ENCODE results near the gene TBC1D1.

Gene TBC1D1

GRCh38 chr4:38170338-38171169 lies 279.7 kb downstream of the TBC1D1 start:
- TF ChIP-seq POLR2AphosphoS5 (IDR thresholded peaks at IDR 0.05; ENCODE audit: low read depth, low read length) (no peak), TAF1 (IDR thresholded peaks at IDR 0.05; ENCODE audit: borderline replicate concordance, insufficient read depth, low read length) (no peak), SIN3A (IDR thresholded peaks at IDR 0.05; ENCODE audit: borderline replicate concordance, insufficient read depth, low read length) (no peak), FOXP2 (optimal IDR thresholded peaks at IDR 0.05; ENCODE audit: borderline replicate concordance, extremely low read depth, extremely low read length, insufficient read depth) (no peak), REST (IDR thresholded peaks at IDR 0.05; ENCODE audit: insufficient read depth in 1 of 2, low read depth in 2 of 2, low read length in 2 of 2) (no peak)

- TF ChIP-seq SIN3A (IDR thresholded peaks at IDR 0.05; ENCODE audit: borderline replicate concordance, insufficient read depth, low read length): no peak
Observed at GRCh38 chr4:38172078-38172477, 281.2 kb downstream of the TBC1D1 start.

GRCh38 chr4:38173935-38174518 lies 283.1 kb downstream of the TBC1D1 start:
- TF ChIP-seq SIN3A (IDR thresholded peaks at IDR 0.05; ENCODE audit: borderline replicate concordance, insufficient read depth, low read length) (no peak), FOXP2 (optimal IDR thresholded peaks at IDR 0.05; ENCODE audit: borderline replicate concordance, extremely low read depth, extremely low read length, insufficient read depth) (no peak), TAF1 (IDR thresholded peaks at IDR 0.05; ENCODE audit: borderline replicate concordance, insufficient read depth, low read length) (no peak), POLR2AphosphoS5 (IDR thresholded peaks at IDR 0.05; ENCODE audit: low read depth, low read length) (no peak), REST (IDR thresholded peaks at IDR 0.05; ENCODE audit: insufficient read depth in 1 of 2, low read depth in 2 of 2, low read length in 2 of 2) (no peak)

GRCh38 chr4:38174801-38175200 lies 283.9 kb downstream of the TBC1D1 start:
- TF ChIP-seq POLR2AphosphoS5 (IDR thresholded peaks at IDR 0.05; ENCODE audit: low read depth, low read length) (no peak), SIN3A (IDR thresholded peaks at IDR 0.05; ENCODE audit: borderline replicate concordance, insufficient read depth, low read length) (no peak), TAF1 (IDR thresholded peaks at IDR 0.05; ENCODE audit: borderline replicate concordance, insufficient read depth, low read length) (no peak), REST (IDR thresholded peaks at IDR 0.05; ENCODE audit: insufficient read depth in 1 of 2, low read depth in 2 of 2, low read length in 2 of 2) (no peak)

- TF ChIP-seq TAF1 (IDR thresholded peaks at IDR 0.05; ENCODE audit: borderline replicate concordance, insufficient read depth, low read length): no peak
- no peak for TF ChIP-seq POLR2AphosphoS5 (IDR thresholded peaks at IDR 0.05; ENCODE audit: low read depth, low read length)
- no peak for TF ChIP-seq FOXP2 (optimal IDR thresholded peaks at IDR 0.05; ENCODE audit: borderline replicate concordance, extremely low read depth, extremely low read length, insufficient read depth)
- no peak for TF ChIP-seq REST (IDR thresholded peaks at IDR 0.05; ENCODE audit: insufficient read depth in 1 of 2, low read depth in 2 of 2, low read length in 2 of 2)
- no peak for TF ChIP-seq SIN3A (IDR thresholded peaks at IDR 0.05; ENCODE audit: borderline replicate concordance, insufficient read depth, low read length)
Observed at GRCh38 chr4:38176165-38176564, 285.3 kb downstream of the TBC1D1 start.
